ENCODE data around the gene RNU1-3.
A peak's percentile ranks its signal among the peaks of the same experiment; 100 is the strongest.
"Not testable (repeated sequence)": the region's sequence is repeated elsewhere in the genome, so short reads cannot be mapped to it uniquely, and the experiment has no call there.

Gene RNU1-3

DNA sequence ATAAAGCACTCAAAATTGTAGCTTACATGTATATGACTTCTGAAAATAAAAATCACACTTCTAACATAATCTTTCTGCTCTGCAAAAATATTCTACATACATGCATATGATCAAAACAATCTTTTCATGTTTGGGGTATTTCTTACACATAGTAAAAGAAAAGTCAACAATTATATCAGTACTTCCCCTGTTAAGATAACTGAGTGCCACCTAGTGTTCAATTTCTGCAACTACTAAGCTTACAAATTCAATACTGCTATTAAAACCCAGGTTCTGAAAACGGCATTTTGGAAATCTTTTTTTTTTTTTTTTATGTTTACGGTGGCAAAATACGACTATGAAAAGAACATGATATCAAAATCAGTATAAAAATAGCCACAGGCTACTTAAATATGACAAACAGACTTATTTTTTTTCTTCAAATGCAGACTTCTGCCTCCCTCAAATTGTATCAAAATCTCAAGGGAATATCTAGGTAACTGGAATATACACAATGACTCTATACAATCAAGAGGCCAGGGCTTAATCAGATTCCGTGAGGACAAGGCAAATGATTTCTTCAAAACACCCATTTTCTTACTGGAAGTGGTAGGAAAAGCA is 18.1 kb upstream of the RNU1-3 start:
- DNase-seq (ENCODE audit: low read depth in 2 of 2); H3K4me3 ChIP-seq (replicated peaks in 1 of 2; ENCODE audit: low read depth in 2 of 2, low read length in 2 of 2): not testable (repeated sequence)
- TF ChIP-seq, protein P1, sequence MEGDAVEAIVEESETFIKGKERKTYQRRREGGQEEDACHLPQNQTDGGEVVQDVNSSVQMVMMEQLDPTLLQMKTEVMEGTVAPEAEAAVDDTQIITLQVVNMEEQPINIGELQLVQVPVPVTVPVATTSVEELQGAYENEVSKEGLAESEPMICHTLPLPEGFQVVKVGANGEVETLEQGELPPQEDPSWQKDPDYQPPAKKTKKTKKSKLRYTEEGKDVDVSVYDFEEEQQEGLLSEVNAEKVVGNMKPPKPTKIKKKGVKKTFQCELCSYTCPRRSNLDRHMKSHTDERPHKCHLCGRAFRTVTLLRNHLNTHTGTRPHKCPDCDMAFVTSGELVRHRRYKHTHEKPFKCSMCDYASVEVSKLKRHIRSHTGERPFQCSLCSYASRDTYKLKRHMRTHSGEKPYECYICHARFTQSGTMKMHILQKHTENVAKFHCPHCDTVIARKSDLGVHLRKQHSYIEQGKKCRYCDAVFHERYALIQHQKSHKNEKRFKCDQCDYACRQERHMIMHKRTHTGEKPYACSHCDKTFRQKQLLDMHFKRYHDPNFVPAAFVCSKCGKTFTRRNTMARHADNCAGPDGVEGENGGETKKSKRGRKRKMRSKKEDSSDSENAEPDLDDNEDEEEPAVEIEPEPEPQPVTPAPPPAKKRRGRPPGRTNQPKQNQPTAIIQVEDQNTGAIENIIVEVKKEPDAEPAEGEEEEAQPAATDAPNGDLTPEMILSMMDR (IDR thresholded peaks at IDR 0.05; ENCODE audit: low read depth, low read length), result peak; percentile 17

GRCh38 chr1:16684152-16684551 is 17.4 kb upstream of the RNU1-3 start:
- not testable (repeated sequence) for DNase-seq (ENCODE audit: low read depth in 2 of 2); H3K4me3 ChIP-seq (replicated peaks in 1 of 2; ENCODE audit: low read depth in 2 of 2, low read length in 2 of 2)

DNA sequence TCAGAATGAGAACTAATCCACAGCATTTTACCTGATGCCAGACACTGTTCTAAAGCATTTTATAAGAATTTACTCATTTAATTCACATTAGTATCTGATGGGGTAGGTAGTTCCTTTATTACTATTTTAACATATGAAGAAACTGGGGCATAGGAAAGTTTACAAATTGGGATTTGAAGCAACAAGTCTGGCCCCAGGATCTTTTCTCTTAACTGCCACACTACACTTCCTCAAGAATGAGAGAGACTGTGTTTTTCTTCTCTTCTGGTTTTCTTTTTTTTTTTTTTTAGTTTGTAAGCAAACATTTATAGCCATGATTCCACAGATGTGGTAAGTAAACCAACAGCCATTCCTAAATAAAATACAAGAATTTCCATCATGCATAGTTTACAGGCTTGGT is 16.1 kb upstream of the RNU1-3 start:
- not testable (repeated sequence) for DNase-seq (ENCODE audit: low read depth in 2 of 2); H3K4me3 ChIP-seq (replicated peaks in 1 of 2; ENCODE audit: low read depth in 2 of 2, low read length in 2 of 2)

DNA sequence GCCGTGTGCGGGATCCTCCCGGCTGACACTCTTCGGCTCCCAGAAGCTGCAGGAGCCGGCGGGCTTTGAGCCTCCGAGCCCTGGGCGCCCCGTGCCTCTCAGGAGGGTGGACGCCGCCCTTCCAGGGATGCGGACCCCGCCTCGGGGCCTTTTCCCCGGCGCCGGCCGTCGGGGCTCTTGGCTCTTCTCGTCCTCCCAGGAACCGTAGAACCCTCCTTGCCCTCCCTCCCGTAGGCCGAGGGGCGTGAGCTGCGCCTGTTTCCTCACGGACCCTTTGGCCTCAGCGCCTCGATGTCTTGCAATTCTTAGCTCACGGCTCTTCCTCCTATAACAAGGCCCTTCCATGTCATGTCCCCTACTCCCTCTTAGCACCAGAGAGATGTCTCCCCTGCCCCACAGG is 13.6 kb upstream of the RNU1-3 start:
- not testable (repeated sequence) for DNase-seq (ENCODE audit: low read depth in 2 of 2)
- H3K4me3 ChIP-seq (replicated peaks in 1 of 2; ENCODE audit: low read depth in 2 of 2, low read length in 2 of 2), result peak overlapping the region in 1 of 2 donors; percentile 28

GRCh38 chr1:16677552-16678431 is 11.0 kb upstream of the RNU1-3 start:
- DNase-seq (ENCODE audit: low read depth in 2 of 2), result peak; percentile 49 to 87
- no peak overlapping the region for H3K4me3 ChIP-seq (replicated peaks in 1 of 2; ENCODE audit: low read depth in 2 of 2, low read length in 2 of 2)
- TF ChIP-seq, protein P1 (IDR thresholded peaks at IDR 0.05; ENCODE audit: low read depth, low read length), result no peak

DNA sequence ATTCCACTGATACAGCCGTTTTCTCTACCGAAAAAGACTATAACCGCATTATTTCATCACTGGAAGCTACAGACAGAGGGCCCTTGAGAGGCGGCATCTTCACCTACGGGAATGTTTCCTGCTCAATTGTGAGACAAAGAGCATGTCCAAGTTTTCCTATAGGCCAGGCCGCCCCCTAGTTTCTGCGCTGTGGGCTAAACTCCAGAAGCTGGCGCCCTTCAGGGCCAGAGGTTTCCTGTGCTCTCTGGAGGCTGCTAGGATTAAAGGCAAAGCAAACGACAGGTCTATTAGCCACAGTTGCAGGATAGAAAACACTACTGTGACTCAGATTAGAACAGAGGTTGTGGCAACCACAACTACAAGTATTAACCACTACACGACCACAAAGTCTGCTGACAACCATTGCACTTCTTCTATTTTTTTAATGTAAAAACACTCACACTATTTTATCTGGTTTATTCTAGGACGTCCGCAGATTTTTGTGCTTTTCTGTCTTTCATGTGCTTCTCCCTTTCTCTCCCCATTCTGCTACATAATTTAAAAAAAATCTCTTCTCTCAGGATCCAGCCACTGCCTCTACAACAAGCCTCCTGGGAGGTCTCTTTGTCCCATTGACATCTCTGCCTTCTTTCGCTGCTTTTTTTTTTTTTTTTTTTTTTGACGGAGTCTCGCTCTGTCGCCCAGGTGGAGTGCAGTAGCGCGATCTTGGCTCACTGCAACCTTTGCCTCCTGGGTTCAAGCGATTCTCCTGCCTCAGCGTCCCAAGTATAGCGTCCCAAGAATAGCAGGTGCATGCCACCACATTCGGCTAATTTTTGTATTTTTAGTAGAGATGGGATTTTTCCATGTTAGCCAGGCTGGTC is 10.1 kb upstream of the RNU1-3 start:
- not testable (repeated sequence) for H3K4me3 ChIP-seq (replicated peaks in 1 of 2; ENCODE audit: low read depth in 2 of 2, low read length in 2 of 2); DNase-seq (ENCODE audit: low read depth in 2 of 2)

GRCh38 chr1:16675118-16675510 is 8.4 kb upstream of the RNU1-3 start:
- DNase-seq (ENCODE audit: low read depth in 2 of 2); H3K4me3 ChIP-seq (replicated peaks in 1 of 2; ENCODE audit: low read depth in 2 of 2, low read length in 2 of 2): not testable (repeated sequence)

- H3K4me3 ChIP-seq (replicated peaks in 1 of 2; ENCODE audit: low read depth in 2 of 2, low read length in 2 of 2); DNase-seq (ENCODE audit: low read depth in 2 of 2): not testable (repeated sequence)
These were observed 7.2 kb upstream of the RNU1-3 start for GRCh38 chr1:16673976-16674375.

DNA sequence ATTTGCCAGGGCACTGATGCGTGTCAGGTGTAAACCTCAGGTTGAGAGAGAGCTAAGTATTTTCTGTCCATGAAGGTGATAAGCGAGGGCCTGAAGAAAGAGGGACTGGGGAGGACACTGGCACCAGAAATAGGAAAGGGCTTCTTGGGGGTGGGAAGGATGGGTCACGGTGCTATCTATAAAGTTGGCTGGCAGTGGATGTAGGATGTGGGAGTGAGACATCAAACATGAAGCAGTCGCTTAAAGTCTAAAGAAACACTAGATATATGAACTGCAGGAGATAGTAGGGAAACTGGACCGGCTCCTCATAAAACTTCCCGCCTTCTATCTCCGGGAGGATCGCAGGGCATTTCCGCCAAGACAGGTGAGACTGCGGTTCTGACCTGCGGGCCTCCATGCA is 912 bp downstream of the RNU1-3 start:
- DNase-seq (ENCODE audit: low read depth in 2 of 2); H3K4me3 ChIP-seq (replicated peaks in 1 of 2; ENCODE audit: low read depth in 2 of 2, low read length in 2 of 2): not testable (repeated sequence)

DNA sequence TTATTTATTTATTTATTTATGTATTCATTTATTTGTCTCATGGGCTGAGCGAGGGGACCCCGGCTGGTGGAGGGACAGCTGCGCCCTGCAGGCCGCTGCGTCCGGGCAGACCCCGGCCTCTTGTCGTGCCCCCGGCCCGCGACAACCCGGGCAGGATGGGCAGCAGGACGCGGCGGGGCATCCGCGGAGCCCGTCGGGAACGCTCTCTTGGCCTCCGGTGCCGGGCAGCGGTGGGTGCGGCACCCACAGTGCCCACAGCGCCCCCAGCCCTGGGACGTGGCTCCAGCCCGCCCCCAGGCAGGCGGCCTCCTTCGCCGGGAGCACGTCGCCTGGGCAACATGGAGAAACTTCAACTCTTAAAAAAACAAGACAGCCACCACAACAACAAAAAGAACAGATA is 8.5 kb downstream of the RNU1-3 start:
- H3K4me3 ChIP-seq (replicated peaks in 1 of 2; ENCODE audit: low read depth in 2 of 2, low read length in 2 of 2); DNase-seq (ENCODE audit: low read depth in 2 of 2): not testable (repeated sequence)

GRCh38 chr1:16656981-16657683 is 9.6 kb downstream of the RNU1-3 start:
- DNase-seq (ENCODE audit: low read depth in 2 of 2); H3K4me3 ChIP-seq (replicated peaks in 1 of 2; ENCODE audit: low read depth in 2 of 2, low read length in 2 of 2): not testable (repeated sequence)

DNA sequence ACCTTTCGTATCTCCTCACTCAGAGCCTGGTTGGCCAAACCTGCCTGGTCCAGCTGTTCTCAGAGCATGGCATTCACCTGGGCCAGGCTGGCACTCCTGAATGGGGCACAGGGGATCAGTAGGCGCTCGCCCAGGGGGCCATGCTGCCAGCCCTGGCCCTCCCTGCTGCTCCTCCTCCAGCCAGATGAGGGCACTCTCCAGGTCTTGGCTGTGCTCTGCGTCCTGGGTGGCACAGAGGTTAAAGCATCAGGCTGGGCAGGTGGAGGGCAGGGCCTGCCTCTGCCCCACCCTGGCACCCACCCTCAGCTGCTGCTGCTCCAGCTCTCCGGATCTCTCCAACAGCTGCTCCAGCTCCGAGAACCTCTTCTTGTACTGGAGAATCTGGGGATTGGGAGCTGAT is 10.2 kb downstream of the RNU1-3 start:
- DNase-seq (ENCODE audit: low read depth in 2 of 2); H3K4me3 ChIP-seq (replicated peaks in 1 of 2; ENCODE audit: low read depth in 2 of 2, low read length in 2 of 2): not testable (repeated sequence)

- H3K4me3 ChIP-seq (replicated peaks in 1 of 2; ENCODE audit: low read depth in 2 of 2, low read length in 2 of 2); DNase-seq (ENCODE audit: low read depth in 2 of 2): not testable (repeated sequence)
These were observed 15.2 kb downstream of the RNU1-3 start for GRCh38 chr1:16651560-16651959.

- DNase-seq (ENCODE audit: low read depth in 2 of 2); H3K4me3 ChIP-seq (replicated peaks in 1 of 2; ENCODE audit: low read depth in 2 of 2, low read length in 2 of 2): not testable (repeated sequence)
These were observed 16.8 kb downstream of the RNU1-3 start for GRCh38 chr1:16649960-16650359.

GRCh38 chr1:16649390-16649789 is 17.4 kb downstream of the RNU1-3 start:
- not testable (repeated sequence) for H3K4me3 ChIP-seq (replicated peaks in 1 of 2; ENCODE audit: low read depth in 2 of 2, low read length in 2 of 2); DNase-seq (ENCODE audit: low read depth in 2 of 2)
